OCI-LY3 (cell line): ENCODE data around the gene LUZP4.

Experiments
- H2AFZ ChIP-seq: fragments of 200-600, 300-600 bp; shearing (Covaris generic); 2 replicates; pipeline ENCODE4 v1.6.0; 2014; ENCODE audit warnings: antibody characterized with exemption, low read depth, low read length
- H3K27ac ChIP-seq: fragments of 200-600, 300-600 bp; sonication (generic); 2 replicates; pipeline ENCODE4 v1.5.1; 2014; ENCODE audit warnings: mild to moderate bottlenecking, low read length, moderate library complexity, mixed read lengths
- H3K27me3 ChIP-seq: fragments of 200-600, 300-600 bp; sonication (generic); 2 replicates; pipeline ENCODE4 v1.6.1; 2014; ENCODE audit warnings: low read depth, low read length, mixed read lengths
- H3K36me3 ChIP-seq: fragments of 200-600, 300-600 bp; sonication (generic); replicated peaks from 2 replicates; pipeline ENCODE3; 2014; ENCODE audit warnings: low read depth, low read length, mixed read lengths
- H3K4me1 ChIP-seq: fragments of 300-600, 200-600 bp; sonication (generic); 2 replicates; pipeline ENCODE4 v1.6.1; 2014; ENCODE audit warnings: low read length, mixed read lengths
- H3K4me2 ChIP-seq: fragments of 200-600, 300-600 bp; sonication (generic); 2 replicates; pipeline ENCODE4 v1.6.1; 2014; ENCODE audit warnings: low read length, mixed read lengths
- H3K4me3 ChIP-seq: fragments of 300-600, 200-600 bp; sonication (generic); 2 replicates; pipeline ENCODE4 v1.5.1; 2014; ENCODE audit warnings: antibody characterized with exemption, mild to moderate bottlenecking, low read length, moderate library complexity
- H3K79me2 ChIP-seq: fragments of 300-600, 200-600 bp; shearing (Covaris generic); 2 replicates; pipeline ENCODE4 v1.6.1; 2014; ENCODE audit warnings: mild to moderate bottlenecking, low read length, mixed read lengths
- H3K9ac ChIP-seq: fragments of 300-600, 200-600 bp; shearing (Covaris generic); 2 replicates; pipeline ENCODE4 v1.6.0; 2014; ENCODE audit warnings: mild to moderate bottlenecking, low read length, moderate library complexity
- H3K9me3 ChIP-seq: fragments of 200-600, 300-600 bp; shearing (Covaris generic); 2 replicates; pipeline ENCODE4 v1.6.1; 2014; ENCODE audit warnings: low read length, mixed read lengths; ENCODE audit not compliant: insufficient read depth
- H4K20me1 ChIP-seq: fragments of 200-600, 300-600 bp; sonication (generic); 2 replicates; pipeline ENCODE4 v1.6.1; 2016; ENCODE audit warnings: low read length, mixed read lengths; ENCODE audit not compliant: insufficient read depth
- CTCF ChIP-seq: fragments of 200-600, 300-600 bp; sonication (generic); IDR thresholded peaks from 2 replicates; pipeline ENCODE4 v1.5.1; 2014; ENCODE audit warnings: antibody characterized with exemption, low read length, low read depth
- EZH2phosphoT487 ChIP-seq: fragments of 200-600 bp; shearing (Covaris generic); IDR thresholded peaks from 2 replicates; pipeline ENCODE4 v1.6.1; 2018; ENCODE audit warnings: antibody characterized with exemption, mixed run types, low read depth

LUZP4 gene

GRCh38 chrX:115266300-115266699 is 23.2 kb upstream of the LUZP4 start:
- Histone ChIP-seq H3K4me3 (no peak overlapping the region), H4K20me1 (no peaks in the 10 kb centered on the region), H2AFZ (no peak overlapping the region), H3K27me3 (no peaks in the 10 kb centered on the region), H3K4me1 (no peaks in the 10 kb centered on the region), H3K27ac (no peak overlapping the region), H3K79me2 (no peaks in the 10 kb centered on the region), H3K36me3 (no peaks in the 10 kb centered on the region), H3K9me3 (no peaks in the 10 kb centered on the region), H3K9ac (no peak overlapping the region), H3K4me2 (no peak overlapping the region)
- TF ChIP-seq EZH2phosphoT487 (no peak), CTCF (no peak)

GRCh38 chrX:115268421-115268820 is 21.1 kb upstream of the LUZP4 start:
- Histone ChIP-seq H3K4me3 (no peak overlapping the region), H4K20me1 (no peaks in the 10 kb centered on the region), H3K36me3 (no peaks in the 10 kb centered on the region), H2AFZ (peak overlapping the region; percentile 74; the same call in 1 of the 2 replicates), H3K9ac (no peak overlapping the region), H3K27me3 (no peaks in the 10 kb centered on the region), H3K4me1 (no peaks in the 10 kb centered on the region), H3K9me3 (no peaks in the 10 kb centered on the region), H3K27ac (no peak overlapping the region), H3K79me2 (no peaks in the 10 kb centered on the region), H3K4me2 (peak overlapping the region; percentile 43)
- peak; percentile 41 for TF ChIP-seq CTCF
- TF ChIP-seq EZH2phosphoT487, result no peak

GRCh38 chrX:115269051-115269683 is 20.3 kb upstream of the LUZP4 start:
- H3K27ac ChIP-seq, result no peak overlapping the region
- no peaks in the 10 kb centered on the region for H4K20me1 ChIP-seq
- no peak for TF ChIP-seq CTCF
- TF ChIP-seq EZH2phosphoT487, result no peak
- no peak overlapping the region for H3K4me2 ChIP-seq
- H3K79me2 ChIP-seq, result no peaks in the 10 kb centered on the region
- no peaks in the 10 kb centered on the region for H3K36me3 ChIP-seq
- H3K4me3 ChIP-seq, result no peak overlapping the region
- H3K27me3 ChIP-seq, result no peaks in the 10 kb centered on the region
- H3K9me3 ChIP-seq, result no peaks in the 10 kb centered on the region
- no peak overlapping the region for H2AFZ ChIP-seq
- H3K9ac ChIP-seq, result no peak overlapping the region
- H3K4me1 ChIP-seq, result no peaks in the 10 kb centered on the region

- TF ChIP-seq EZH2phosphoT487 (no peak), CTCF (no peak)
- Histone ChIP-seq H3K79me2 (no peaks in the 10 kb centered on the region), H3K36me3 (no peaks in the 10 kb centered on the region), H2AFZ (no peak overlapping the region), H3K27ac (no peak overlapping the region), H3K4me3 (no peak overlapping the region), H4K20me1 (no peaks in the 10 kb centered on the region), H3K9ac (no peak overlapping the region), H3K4me1 (peaks cover 15% of the 10 kb centered on the region), H3K4me2 (no peak overlapping the region), H3K9me3 (no peaks in the 10 kb centered on the region), H3K27me3 (no peaks in the 10 kb centered on the region)
Measured at GRCh38 chrX:115284877-115285276, 4.6 kb upstream of the LUZP4 start.
